Measurements from ENCODE around the gene MACROD1.

GRCh38 chr11:63974259-63975143 lies 191.4 kb downstream of the MACROD1 start, which contains the start of gene COX8A:
- TF ChIP-seq EZH2 (IDR thresholded peaks at IDR 0.05; ENCODE audit: insufficient read depth, poor library complexity, severe bottlenecking) (no peak), EZH2phosphoT487 (IDR thresholded peaks at IDR 0.05; ENCODE audit: insufficient read depth, low read depth) (no peak)

All from GM23248 (cell line).